ENCODE measurements around the gene DCTN4.
"Not testable (repeated sequence)": the region's sequence is repeated elsewhere in the genome, so short reads cannot be mapped to it uniquely, and the experiment has no call there.

The DCTN4 gene

DNA sequence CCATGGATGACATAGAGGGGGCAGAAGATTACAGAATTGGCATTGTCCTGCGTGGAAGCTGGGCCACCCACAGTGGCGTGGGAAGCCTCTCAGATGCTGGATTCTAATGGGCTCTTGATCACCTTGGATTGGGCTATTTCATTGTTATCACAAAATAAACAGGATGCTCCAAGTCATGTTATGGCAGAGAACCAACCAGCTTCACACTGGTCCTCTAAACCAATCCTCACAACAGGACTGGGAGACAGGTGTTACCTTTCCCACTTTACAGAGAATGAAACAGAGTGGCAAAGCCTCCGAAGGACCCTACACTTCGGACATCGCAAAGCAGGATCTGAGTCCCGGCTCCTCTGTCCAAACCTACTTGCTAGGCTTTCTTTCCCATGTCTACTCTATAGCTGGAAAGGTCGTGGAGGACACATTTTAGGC lies 19.3 kb upstream of the DCTN4 start:
- FAIRE-seq = no peak

DNA sequence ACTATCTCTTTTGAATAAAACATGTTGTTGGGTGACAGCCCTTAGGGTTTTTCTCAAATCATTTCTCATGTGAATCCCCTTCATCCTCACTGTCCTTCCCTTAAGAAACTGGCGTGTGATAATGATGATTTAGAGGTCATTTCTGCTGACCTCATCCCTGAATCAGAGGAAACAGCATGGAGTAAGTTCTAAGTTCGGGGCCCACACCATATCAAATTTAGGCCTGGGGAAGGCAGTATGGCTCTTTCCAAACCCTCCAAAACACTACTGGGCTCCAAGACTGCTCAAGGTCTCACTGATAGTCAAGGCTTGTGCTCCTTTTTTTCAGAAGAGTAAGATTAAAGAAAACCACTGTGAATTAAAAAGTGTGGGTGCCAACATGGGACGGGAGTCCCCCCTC lies 18.9 kb upstream of the DCTN4 start:
- no peak for FAIRE-seq

DNA sequence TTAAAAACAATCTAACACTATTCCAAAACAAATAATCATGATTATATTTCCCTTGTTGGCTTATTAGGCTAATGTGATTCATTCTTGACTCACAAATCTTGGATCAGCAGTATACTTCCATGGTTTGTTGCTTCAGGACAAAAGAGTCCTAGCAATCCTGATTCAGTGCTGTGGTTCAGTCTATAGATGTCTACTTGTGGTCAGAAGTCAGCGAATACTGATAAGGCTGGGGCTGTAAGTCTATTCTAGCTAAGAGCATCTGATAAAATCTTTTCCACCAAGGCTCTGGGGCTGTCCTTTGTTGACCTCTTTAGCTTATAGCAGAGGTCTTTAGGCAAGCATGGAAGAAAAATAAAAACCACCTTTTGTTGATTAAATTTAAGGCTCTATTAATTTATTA lies 15.3 kb upstream of the DCTN4 start:
- FAIRE-seq = no peak

DNA sequence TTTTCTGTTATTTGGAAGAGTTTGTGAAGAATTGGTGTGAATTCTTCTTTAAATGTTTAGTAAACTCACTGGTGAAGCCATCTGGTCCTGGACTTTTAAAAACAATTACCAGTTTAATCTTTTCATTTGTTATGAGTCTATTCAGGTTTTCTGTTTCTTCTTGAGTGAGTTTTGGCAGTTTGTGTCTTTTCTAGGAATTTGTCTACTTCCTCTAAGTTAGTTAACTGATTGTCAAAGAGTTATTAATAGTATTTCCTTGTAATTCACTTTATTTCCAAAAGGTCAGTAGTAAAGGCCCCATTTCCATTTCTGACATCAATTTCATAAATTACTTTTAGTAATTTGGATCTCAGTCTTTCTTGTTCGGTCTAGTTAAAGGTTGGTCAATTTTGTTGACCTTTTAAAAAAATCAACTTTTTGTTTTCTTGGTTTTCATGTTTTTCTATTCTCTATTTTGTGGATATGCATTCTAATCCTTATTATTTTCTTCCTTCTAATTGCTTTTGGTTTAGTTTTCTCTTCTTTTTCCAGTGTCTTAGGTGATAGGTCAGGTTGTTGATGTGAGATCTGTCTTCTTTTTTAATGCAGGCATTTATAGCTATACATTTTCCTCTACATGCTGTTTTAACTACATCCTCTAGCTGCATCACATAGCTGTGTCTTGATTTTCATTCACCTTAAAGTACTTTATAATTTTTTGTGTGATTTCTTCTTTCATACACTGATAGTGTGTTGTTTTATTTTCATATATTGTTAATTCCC lies 12.4 kb upstream of the DCTN4 start:
- no peak for FAIRE-seq

DNA sequence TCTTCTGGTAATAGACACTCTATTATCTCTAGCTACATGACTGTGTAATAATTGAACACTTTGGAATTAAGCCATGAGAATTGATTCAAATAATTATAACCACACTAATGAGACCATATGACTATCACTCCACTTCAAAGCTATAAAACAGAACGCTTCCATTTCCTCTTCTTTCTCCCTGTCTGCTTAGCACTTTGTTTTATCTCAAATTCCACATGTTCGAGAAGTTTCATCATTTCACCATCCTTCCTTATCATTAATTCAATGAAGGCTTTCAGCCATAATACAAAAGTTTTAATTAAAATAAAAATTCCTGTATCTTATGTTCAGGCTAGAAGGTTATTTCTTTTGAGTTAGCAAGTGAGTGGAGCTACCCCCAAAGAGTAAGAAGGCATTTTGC lies 7.4 kb upstream of the DCTN4 start:
- no peak for FAIRE-seq

DNA sequence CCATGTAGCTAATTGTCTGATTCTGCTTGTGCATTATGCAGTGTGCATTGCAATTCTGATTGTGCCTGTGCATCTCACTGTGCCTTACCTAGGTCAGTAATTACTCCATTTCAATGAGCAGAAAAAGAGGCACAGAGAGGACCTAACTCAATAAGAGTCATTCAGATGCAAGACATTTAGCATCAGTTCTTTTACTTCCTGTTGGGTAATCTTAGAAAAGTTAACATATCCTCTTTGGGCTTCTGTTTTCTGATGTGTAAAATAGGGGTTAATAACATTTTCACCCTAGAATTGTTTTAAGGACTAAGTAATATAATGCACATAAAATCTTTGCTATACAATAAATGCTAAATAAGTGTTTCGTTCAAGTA lies 7.0 kb upstream of the DCTN4 start:
- no peak for FAIRE-seq

DNA sequence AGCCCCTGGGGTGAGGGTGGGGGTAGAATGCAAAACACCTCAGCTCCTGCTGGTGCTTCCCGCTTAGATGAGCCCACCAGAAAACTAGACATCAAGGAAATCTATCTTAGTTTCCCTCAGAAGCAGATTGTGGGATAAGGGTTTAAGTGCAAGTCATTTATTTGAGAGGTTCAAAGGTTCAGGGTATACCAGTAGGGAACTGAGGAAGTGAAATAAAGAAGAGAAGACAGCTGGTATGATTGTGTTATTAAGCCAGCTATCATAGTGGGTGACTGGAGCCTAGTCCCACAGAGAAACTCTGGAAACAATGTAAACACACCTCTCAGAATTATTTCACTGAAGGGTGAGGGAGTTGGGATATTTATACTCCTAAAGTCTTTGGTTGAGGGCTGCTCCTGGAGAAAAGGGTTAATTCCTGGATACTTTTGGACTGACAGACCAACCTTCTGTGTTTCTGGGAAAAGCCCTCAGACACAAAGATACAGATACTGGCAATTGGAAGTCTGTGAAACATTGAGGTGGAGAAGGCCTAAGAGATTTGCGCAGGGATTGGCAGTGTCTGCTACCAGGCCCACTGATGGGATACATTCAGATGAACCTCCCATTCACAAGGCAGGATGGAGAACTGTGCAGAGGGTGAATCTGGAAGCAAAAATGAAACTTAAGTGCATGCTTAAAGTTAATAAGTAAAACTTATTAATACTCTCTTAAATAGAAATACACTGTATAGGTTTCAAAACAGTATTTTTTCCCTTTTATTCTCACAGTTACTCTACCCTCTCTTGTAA lies 6.4 kb upstream of the DCTN4 start:
- FAIRE-seq = no peak

DNA sequence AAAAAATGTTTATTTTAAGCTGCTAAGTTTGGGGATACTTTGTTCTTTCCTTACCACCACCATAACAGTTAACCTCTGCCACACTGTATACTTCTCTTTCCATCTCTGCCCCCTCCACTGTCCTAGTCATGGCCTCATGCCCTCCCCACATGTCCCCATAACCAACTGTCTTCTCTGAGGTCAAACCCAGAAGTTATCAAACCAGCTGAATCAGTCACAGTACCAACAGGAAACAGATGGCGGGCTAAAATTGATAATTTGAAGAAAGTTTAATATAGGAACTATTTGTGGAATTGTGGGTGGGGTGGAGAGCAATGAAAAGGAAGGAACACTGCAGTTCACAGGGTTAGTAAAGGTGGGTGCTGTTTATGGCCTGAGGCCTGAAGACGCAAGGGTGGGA lies 5.7 kb upstream of the DCTN4 start:
- FAIRE-seq = no peak

DNA sequence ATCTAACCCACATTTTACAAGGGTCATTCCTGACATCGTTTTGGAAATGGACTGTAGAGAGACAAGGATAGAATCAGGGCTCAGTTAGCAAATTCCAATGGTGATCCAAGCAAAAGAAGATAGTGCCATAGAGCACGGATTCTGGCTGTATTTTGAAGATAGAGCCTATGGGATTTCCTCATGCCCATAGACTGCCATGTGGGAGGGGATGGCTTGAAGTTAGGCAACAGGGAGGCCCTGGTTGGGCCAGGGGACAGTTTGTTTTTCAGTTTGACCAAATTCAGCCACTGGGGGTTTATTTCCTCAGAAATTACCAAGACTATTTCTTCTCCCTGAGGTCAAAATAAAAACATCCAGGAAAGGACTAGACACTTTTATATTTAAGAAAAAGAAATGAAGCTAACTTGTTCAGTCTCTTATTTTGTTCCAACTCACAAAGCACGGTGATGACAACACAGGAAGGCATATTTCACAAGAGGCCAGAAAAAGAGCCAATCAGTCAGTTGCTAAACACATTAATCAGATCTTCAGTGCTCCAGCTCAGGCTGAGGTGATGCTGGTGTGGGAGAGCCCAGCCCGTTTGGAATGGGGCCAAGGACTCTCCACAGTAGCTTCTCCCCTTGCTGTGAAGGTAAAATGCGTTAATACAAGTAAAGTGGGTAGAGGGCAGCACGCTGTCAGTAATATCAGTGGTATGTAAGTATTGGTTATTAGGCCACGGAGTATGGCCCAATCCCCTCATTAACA lies 4.4 kb upstream of the DCTN4 start:
- FAIRE-seq = no peak

DNA sequence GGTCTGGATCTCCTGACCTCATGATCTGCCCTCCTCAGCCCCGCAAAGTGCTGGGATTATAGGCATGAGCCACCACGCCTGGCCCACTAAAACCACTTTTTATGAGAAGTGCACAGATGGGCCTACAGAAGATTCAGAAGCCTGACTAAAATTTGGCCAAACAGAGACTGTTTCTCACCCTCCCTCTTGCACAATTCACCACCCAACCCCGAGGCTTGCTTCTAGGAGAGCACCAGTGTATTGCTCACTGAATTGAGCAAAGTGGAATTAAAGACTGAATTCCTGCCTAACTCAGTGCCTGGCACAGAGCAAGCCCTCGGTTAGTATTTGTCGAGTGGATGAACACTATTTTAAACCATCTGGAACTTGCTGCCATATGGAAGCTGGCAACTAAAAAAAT lies 3.4 kb upstream of the DCTN4 start:
- FAIRE-seq = no peak

DNA sequence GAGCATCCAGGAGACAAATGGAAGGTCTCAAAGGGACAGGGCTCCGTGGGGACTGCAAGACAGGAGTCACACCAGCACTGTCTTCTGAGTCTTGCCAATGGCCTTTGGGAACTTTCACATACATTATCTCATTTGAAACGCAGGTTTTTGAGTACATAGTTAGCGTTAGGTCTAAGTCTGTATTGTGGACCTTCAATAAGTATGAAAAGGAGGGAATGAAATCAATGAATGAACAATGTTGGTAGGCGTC lies 442 bp upstream of the DCTN4 start:
- no peak for FAIRE-seq

DNA sequence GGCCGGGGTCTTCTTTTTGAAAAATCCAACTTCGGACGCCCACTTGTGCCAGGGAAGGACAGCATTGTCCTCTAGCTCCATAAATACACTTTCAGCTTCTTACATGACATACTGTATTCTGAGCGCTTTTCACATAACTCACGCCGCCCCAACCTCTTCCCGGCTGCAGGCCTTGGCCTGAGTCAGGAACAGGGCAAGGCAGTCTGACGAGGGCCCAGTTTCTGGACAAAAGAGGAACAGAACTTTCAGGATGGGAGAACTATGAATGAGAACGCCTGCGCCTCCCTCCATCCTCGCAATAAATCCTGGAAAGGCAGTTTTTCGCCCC lies 650 bp downstream of the DCTN4 start:
- FAIRE-seq = no peak

DNA sequence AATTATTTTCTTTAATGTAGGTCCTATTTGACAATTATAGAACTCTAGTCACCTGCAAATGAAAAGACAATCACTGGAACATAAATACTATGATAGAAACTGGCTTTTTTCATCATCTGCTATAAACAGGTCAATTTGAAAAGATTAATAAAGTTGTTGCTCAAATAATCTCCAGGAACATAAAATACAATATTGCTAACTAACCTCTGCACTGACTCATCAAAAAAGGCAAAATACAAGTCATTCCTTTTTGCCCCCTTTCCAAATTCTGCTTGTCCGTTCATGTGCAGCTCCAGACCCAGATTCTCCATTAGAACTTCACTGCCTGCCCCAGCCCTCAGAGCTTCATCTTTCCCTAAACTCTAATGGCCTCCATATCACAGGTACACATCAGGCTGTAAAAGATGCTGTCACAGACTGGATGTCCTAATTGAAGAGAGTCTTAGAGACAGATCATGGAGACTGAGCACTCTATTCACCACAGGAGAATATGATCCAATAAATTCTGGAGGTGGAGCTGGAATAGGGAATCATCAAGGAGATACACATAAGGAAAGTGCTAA lies 1.6 kb downstream of the DCTN4 start:
- no peak for FAIRE-seq

DNA sequence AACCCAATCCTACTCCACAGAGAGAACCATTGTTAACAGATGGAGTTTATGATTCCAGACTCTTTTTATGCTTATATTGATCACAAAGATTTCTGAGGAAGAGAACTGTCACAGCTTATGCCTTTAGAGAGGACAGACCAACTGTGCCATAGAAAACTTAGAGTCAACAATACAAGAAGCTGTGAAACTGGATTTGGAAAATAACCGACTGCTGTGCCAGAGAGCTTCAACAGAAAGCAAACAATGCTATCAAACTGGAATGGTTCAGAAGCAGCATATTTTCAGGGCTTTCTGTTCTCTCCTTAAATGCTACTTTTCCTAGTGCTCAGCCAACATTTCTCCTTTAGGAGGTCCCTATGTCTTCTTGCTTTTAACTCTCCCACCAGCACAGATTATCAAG lies 5.0 kb downstream of the DCTN4 start:
- no peak for FAIRE-seq

DNA sequence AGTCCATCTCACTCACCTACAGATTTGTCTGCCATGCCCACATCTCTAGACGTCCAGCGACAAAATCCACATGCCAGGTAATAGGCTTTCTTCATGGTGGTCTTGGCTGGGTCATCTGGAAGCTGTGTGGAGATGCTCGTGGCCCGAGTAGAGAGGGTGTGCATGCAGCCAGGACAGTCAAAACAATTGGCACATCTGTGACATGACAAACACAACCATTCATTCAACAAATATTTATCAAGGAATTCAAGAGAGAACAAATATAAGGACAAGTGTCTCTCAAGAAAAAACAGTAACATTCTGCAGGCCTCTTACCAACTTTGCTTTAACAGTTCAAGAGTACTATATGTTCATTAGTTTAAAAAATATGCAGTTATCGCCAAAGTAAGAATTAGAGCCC lies 5.4 kb downstream of the DCTN4 start:
- FAIRE-seq = no peak

DNA sequence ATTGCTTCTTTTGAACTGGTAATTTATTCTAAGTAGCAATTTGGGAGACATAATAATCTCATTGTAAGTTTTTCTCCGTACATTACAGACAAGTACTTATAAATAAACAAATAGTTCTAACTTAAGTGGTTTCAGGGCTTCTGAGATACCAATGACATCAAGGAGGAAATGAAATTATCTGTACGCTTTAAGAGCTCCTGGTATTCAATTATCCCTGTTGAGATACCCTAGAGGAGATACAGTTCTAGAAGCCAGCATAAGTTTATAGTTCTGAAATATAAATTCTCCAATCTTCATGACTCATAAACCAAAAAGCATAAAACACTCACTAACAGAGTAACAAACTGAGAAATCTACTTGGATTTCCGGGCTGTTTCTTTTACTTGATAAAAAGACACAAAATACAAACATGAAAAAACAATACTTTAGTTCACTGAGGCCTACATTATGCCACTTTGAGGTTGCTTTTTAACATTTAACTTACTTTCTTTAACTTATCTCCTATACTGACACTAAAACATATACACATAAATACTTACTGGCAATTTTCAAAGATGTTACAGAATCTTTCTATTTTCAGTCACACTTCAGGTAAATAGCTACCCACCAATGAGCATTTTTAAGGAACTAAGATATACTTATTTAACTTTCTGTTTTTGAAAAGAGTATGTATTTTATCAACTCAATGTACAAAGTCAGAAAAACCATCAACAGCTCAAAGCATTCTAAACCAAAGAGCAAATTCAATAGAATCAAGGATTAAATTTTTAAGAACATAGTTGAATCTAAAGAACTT lies 7.5 kb downstream of the DCTN4 start:
- no peak for FAIRE-seq

DNA sequence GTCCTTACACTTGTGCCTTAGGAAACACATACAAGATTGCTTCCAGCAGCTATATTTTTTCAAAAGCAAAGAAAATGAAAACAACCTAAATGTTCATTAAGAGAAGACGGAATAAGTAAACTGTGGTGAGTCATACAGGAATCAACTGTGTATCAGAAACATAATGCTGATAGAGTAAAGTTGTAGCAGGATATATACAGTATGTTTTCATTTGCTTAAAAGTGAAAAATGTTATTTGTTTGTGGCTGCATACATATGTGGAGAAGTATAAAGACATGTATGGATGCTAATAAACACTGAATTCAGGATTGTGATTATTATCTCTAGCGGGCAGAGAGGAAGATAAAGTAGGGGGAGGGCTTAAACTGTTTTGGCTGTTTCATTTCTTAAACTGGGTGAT lies 8.3 kb downstream of the DCTN4 start:
- FAIRE-seq = no peak

DNA sequence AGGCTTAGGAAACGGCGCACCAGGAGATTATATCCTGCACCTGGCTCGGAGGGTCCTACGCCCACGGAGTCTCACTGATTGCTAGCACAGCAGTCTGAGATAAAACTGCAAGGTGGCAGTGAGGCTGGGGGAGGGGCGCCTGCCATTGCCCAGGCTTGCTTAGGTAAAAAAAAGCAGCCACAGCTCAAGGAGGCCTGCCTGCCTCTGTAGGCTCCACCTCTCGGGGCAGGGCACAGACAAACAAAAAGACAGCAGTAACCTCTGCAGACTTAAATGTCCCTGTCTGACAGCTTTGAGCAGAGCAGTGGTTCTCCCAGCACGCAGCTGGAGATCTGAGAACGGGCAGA lies 15.7 kb downstream of the DCTN4 start:
- not testable (repeated sequence) for FAIRE-seq

DNA sequence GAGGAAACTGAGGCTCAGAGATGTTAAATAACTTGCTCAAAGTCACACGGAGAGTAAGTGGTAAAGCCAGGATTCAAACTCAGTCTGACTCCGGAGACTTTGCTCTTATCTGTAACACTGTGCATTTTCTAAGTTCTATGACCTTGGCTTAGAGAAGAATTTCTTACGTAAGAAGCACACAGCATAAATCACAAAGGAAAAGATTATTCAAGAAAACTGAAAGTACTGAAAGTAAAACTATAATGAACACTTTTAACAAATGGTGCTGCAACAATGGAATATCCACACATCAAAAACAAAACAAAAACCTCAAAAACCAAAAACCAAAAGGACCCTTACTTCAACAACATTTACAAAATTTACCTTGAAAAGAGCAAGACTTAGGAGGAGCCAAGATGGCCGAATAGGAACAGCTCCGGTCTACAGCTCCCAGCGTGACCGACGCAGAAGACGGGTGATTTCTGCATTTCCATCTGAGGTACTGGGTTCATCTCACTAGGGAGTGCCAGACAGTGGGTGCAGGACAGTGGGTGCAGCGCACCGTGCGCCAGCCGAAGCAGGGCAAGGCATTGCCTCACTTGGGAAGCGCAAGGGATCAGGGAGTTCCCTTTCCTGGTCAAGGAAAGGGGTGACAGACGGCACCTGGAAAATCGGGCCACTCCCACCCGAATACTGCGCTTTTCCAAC lies 16.2 kb downstream of the DCTN4 start:
- FAIRE-seq = not testable (repeated sequence)

DNA sequence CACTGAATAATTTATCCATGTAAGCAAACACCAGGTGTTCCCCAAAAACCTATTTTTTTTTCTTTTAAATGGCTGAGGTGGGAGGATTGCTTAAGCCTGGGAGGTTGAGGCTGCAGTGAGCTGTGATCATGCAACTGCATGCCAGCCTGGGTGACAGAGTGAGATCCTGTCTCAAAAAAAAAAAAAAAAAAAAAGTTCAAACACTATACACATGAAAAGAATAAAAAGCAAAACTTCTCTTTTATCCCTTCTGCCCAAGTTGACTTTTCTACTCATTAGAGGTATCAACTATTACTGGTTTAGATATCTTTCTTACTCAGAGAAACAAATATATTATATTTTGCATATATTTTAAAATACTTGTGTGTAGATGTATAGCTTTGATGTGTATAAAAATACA lies 17.8 kb downstream of the DCTN4 start:
- no peak for FAIRE-seq

DNA sequence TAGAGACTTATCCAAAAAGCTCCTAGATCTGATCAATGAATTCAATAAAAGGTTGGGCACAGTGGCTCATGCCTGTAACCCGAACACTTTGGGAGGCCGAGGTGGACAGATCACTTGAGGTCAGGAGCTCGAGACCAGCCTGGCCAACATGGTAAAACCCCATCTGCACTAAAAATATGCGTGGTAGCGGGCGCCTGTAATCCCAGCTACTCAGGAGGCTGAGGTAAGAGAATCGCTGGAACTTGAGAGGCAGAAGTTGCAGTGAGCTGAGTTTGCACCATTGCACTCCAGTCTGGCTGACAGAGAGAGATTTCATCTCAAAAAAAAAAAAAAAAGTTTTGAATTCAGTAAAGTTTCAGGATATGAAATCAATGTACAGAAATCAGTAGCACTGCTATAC lies 20.0 kb downstream of the DCTN4 start:
- FAIRE-seq = no peak

DNA sequence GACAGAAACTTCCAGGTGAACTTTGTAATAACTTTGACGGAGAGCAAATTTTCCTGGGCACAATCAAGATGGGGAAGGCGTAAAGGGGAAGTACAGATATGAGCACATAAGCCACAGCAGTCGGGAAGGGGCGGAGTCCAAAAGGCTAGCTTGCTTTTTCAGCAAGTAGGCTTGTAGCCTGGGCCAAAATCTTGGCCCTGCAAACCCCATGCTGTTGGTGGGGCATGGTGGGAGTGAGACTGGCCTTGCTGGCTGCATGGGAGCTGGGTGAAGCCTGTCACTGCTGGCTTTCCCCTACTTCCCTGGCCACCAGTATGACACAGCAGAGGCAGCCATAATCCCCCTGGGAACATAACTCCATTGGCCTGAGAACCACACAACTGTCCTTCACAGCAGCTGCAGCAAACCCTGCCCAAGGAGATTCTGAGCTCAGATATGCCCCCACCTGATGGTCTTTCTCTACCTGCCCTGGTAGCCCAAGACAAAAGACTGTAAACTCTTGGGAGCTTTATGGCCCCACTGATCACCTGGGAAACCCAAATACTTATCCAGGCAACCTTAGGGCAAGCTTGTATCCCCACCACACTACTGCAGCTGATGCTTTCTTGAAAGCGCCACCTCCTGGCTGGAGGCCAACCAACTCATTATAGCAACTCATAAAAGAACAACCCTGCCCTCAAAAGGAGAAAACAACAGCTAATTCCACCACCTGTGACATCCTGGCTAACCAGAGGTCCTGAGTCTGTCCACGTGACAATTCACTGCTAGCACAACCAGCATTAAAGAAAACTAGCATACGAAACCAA lies 24.0 kb downstream of the DCTN4 start:
- FAIRE-seq = no peak

Data from G401.6 (cell line).